SU-DHL-6 (cell line): ENCODE data around the gene ERMN.

Experiments
- CTCF ChIP-seq: fragments of 200-600 bp; sonication (generic); IDR thresholded peaks from one replicate; pipeline ENCODE4 v1.5.1; 2017; ENCODE audit warnings: antibody characterized with exemption, mild to moderate bottlenecking, low read length, moderate library complexity; ENCODE audit not compliant: insufficient read depth, poor library complexity, severe bottlenecking
- EZH2phosphoT487 ChIP-seq: fragments of 200-600 bp; sonication (generic), shearing (Covaris generic); conservative IDR thresholded peaks from 2 replicates; pipeline ENCODE4 v1.6.1; 2018; ENCODE audit warnings: mild to moderate bottlenecking, antibody characterized with exemption, low read length, moderate library complexity, mixed read lengths

GRCh38 chr2:157348291-157348921, 22.8 kb upstream of the ERMN start:
- no peak for TF ChIP-seq CTCF
- no peak for TF ChIP-seq EZH2phosphoT487
